GM19463 (cell line): ENCODE data around the gene UNC13A.

ENCODE experiments used
- ATAC-seq: cut with Tn5 transposase; IDR thresholded peaks from one replicate; pipeline ENCODE4 v1.9.1; 2021; ENCODE audit warnings: mild to moderate bottlenecking, moderate library complexity; ENCODE audit not compliant: unreplicated experiment

Gene UNC13A

GRCh38 chr19:17687857-17688784 is at the start of gene UNC13A:
TSS of gene UNC13A (minus strand) at chr19:17688354. CDS start at chr19:17688199, 155 bp downstream.
- ATAC-seq: no peak

- ATAC-seq: no peak
These were observed 49.6 kb upstream of the UNC13A start for GRCh38 chr19:17737690-17738153.

GRCh38 chr19:17735410-17735809 is 47.3 kb upstream of the UNC13A start:
- ATAC-seq: no peak

GRCh38 chr19:17734146-17734545 is 46.0 kb upstream of the UNC13A start:
- ATAC-seq: no peak

- no peak for ATAC-seq
These were observed 45.0 kb upstream of the UNC13A start for GRCh38 chr19:17733127-17733526.

- ATAC-seq: no peak
These were observed 39.7 kb upstream of the UNC13A start for GRCh38 chr19:17727843-17728242.

- ATAC-seq: no peak
These were observed 39.0 kb upstream of the UNC13A start for GRCh38 chr19:17726964-17727773.

GRCh38 chr19:17726136-17726741 is 38.1 kb upstream of the UNC13A start:
- ATAC-seq: no peak

GRCh38 chr19:17725422-17726078 is 37.4 kb upstream of the UNC13A start:
- ATAC-seq: no peak

- ATAC-seq: no peak
These were observed 36.5 kb upstream of the UNC13A start for GRCh38 chr19:17724655-17725054.

GRCh38 chr19:17722655-17723240 is 34.6 kb upstream of the UNC13A start:
- no peak for ATAC-seq

- no peak for ATAC-seq
These were observed 33.7 kb upstream of the UNC13A start for GRCh38 chr19:17721821-17722220.

GRCh38 chr19:17721111-17721628 is 33.0 kb upstream of the UNC13A start:
- ATAC-seq: no peak

- ATAC-seq: no peak
These were observed 32.3 kb upstream of the UNC13A start for GRCh38 chr19:17720440-17720839.

- peak; percentile 21 for ATAC-seq
These were observed 31.7 kb upstream of the UNC13A start for GRCh38 chr19:17719730-17720400.

GRCh38 chr19:17718947-17719711 is 31.0 kb upstream of the UNC13A start, which contains the start of gene MAP1S:
TSS of gene MAP1S (plus strand) at chr19:17719480. CDS start at chr19:17719503, 23 bp downstream.
- peak; percentile 73 for ATAC-seq

GRCh38 chr19:17718550-17718946 is 30.4 kb upstream of the UNC13A start:
- no peak for ATAC-seq

- no peak for ATAC-seq
These were observed 28.3 kb upstream of the UNC13A start for GRCh38 chr19:17716309-17716929.
